Activated CD4-positive, alpha-beta T cell treated with anti-CD3 and anti-CD28 coated beads, Interleukin-2, amount 10 ng/mL, durations not matched to agents 24 days and 14 days (primary cell): ENCODE measurements around the gene COX7B. TPM values are rescaled to one million over a fixed set of nuclear protein-coding genes. Genes with fewer than 3 reads are reported as not detected.
"Not testable (repeated sequence)": the region's sequence is repeated elsewhere in the genome, so short reads cannot be mapped to it uniquely, and the experiment has no call there.

Source experiments
- DNase-seq: peaks from one replicate; pipeline ENCODE4 v3.0.0; 2022
- H3K27ac Mint-ChIP-seq: one replicate; pipeline ENCODE4 v1.8.0; 2022; ENCODE audit warnings: mild to moderate bottlenecking, mixed read lengths
- H3K27me3 Mint-ChIP-seq: one replicate; pipeline ENCODE4 v1.8.0; 2022; ENCODE audit warnings: mixed read lengths
- H3K36me3 Mint-ChIP-seq: one replicate; pipeline ENCODE4 v1.8.0; 2022; ENCODE audit warnings: low read depth, mild to moderate bottlenecking, mixed read lengths
- H3K4me1 Mint-ChIP-seq: one replicate; pipeline ENCODE4 v1.8.0; 2021; ENCODE audit warnings: mixed read lengths
- H3K4me3 Mint-ChIP-seq: one replicate; pipeline ENCODE4 v1.8.0; 2022; ENCODE audit warnings: mild to moderate bottlenecking, moderate library complexity, mixed read lengths
- H3K9me3 Mint-ChIP-seq: one replicate; pipeline ENCODE4 v1.8.0; 2021; ENCODE audit warnings: mixed read lengths
- intact Hi-C: fragments of 100-400 bp; cut with micrococcal nuclease; formaldehyde crosslinking; loops from one replicate; pipeline ENCODE4 v1.15.1; 2023
- total RNA-seq: library from RNA; stranded (reverse); gene quantifications from 2 replicates; pipeline ENCODE4 v1.2.3, GENCODE V29; 2022

The COX7B gene
- total RNA-seq, 1 donor from 2014 or later, result 301 TPM

- Mint-ChIP-seq H3K4me1 (no peaks in the 10 kb centered on the region), H3K4me3 (no peak overlapping the region), H3K27ac (no peak overlapping the region), H3K36me3 (peaks cover 3% of the 10 kb centered on the region), H3K27me3 (no peaks in the 10 kb centered on the region), H3K9me3 (no peaks in the 10 kb centered on the region)
- no peak for DNase-seq
- intact Hi-C loops, result no loop called here
These were observed 23.5 kb downstream of the COX7B start for GRCh38 chrX:77922787-77923186.

GRCh38 chrX:77924320-77924859 lies 25.1 kb downstream of the COX7B start:
- intact Hi-C loops, result no loop called here
- Mint-ChIP-seq H3K36me3 (peaks cover 6% of the 10 kb centered on the region), H3K4me1 (no peaks in the 10 kb centered on the region), H3K27ac (no peak overlapping the region), H3K27me3 (no peaks in the 10 kb centered on the region), H3K4me3 (no peak overlapping the region), H3K9me3 (no peaks in the 10 kb centered on the region)
- no peak for DNase-seq

GRCh38 chrX:77925764-77926163 lies 26.5 kb downstream of the COX7B start:
- peaks cover 6% of the 10 kb centered on the region for H3K36me3 Mint-ChIP-seq
- intact Hi-C loops, result no loop called here

GRCh38 chrX:77930581-77930980 lies 31.3 kb downstream of the COX7B start:
- no peak for DNase-seq
- Mint-ChIP-seq H3K27me3 (no peaks in the 10 kb centered on the region), H3K36me3 (peaks cover 8% of the 10 kb centered on the region), H3K4me3 (no peak overlapping the region), H3K27ac (no peak overlapping the region), H3K4me1 (no peaks in the 10 kb centered on the region), H3K9me3 (no peaks in the 10 kb centered on the region)
- intact Hi-C loops, result no loop called here

More at GRCh38 chrX:77925764-77926163, 26.5 kb downstream of the COX7B start:
- Mint-ChIP-seq H3K27me3 (no peaks in the 10 kb centered on the region), H3K4me1 (no peaks in the 10 kb centered on the region), H3K9me3 (no peaks in the 10 kb centered on the region), H3K4me3 (no peak overlapping the region), H3K27ac (no peak overlapping the region)
- DNase-seq, result no peak

- intact Hi-C loops, result no loop called here
- no peak for DNase-seq
- H3K9me3 Mint-ChIP-seq, result no peaks in the 10 kb centered on the region
These were observed 36.6 kb downstream of the COX7B start for GRCh38 chrX:77935886-77936285.

GRCh38 chrX:77936299-77936698 lies 37.0 kb downstream of the COX7B start:
- H3K27me3 Mint-ChIP-seq, result no peaks in the 10 kb centered on the region
- no peak for DNase-seq
- H3K4me3 Mint-ChIP-seq, result no peak overlapping the region
- intact Hi-C loops, result no loop called here
- no peaks in the 10 kb centered on the region for H3K9me3 Mint-ChIP-seq
- H3K36me3 Mint-ChIP-seq, result peaks cover 6% of the 10 kb centered on the region
- no peak overlapping the region for H3K27ac Mint-ChIP-seq
- H3K4me1 Mint-ChIP-seq, result no peaks in the 10 kb centered on the region

More at GRCh38 chrX:77935886-77936285, 36.6 kb downstream of the COX7B start:
- H3K36me3 Mint-ChIP-seq, result peaks cover 7% of the 10 kb centered on the region
- no peaks in the 10 kb centered on the region for H3K27me3 Mint-ChIP-seq
- no peak overlapping the region for H3K27ac Mint-ChIP-seq
- no peak overlapping the region for H3K4me3 Mint-ChIP-seq
- H3K4me1 Mint-ChIP-seq, result no peaks in the 10 kb centered on the region

GRCh38 chrX:77937291-77937690 lies 38.0 kb downstream of the COX7B start:
- intact Hi-C loops, result no loop called here
- Mint-ChIP-seq H3K36me3 (peaks cover 6% of the 10 kb centered on the region), H3K4me1 (no peaks in the 10 kb centered on the region), H3K27ac (no peak overlapping the region), H3K9me3 (no peaks in the 10 kb centered on the region), H3K27me3 (no peaks in the 10 kb centered on the region), H3K4me3 (no peak overlapping the region)
- no peak for DNase-seq

- peaks cover 2% of the 10 kb centered on the region for H3K36me3 Mint-ChIP-seq
- no peaks in the 10 kb centered on the region for H3K4me1 Mint-ChIP-seq
- H3K9me3 Mint-ChIP-seq, result no peaks in the 10 kb centered on the region
- no peak overlapping the region for H3K4me3 Mint-ChIP-seq
- no peak overlapping the region for H3K27ac Mint-ChIP-seq
- H3K27me3 Mint-ChIP-seq, result no peaks in the 10 kb centered on the region
- no peak for DNase-seq
- intact Hi-C loops, result no loop called here
These were observed 38.9 kb downstream of the COX7B start for GRCh38 chrX:77938083-77938680.

- H3K9me3 Mint-ChIP-seq, H3K36me3 Mint-ChIP-seq, H3K27ac Mint-ChIP-seq, intact Hi-C loops, H3K4me3 Mint-ChIP-seq, H3K4me1 Mint-ChIP-seq, H3K27me3 Mint-ChIP-seq: not testable (repeated sequence)
- peak; percentile 55 for DNase-seq
These were observed 45.8 kb downstream of the COX7B start for GRCh38 chrX:77945031-77945430.

GRCh38 chrX:77945910-77946545 lies 46.8 kb downstream of the COX7B start:
- H3K9me3 Mint-ChIP-seq, result no peaks in the 10 kb centered on the region
- no peaks in the 10 kb centered on the region for H3K27me3 Mint-ChIP-seq
- H3K36me3 Mint-ChIP-seq, result peaks cover 3% of the 10 kb centered on the region
- no peaks in the 10 kb centered on the region for H3K4me1 Mint-ChIP-seq
- intact Hi-C loops, result no loop called here
- H3K27ac Mint-ChIP-seq, result no peak overlapping the region
- H3K4me3 Mint-ChIP-seq, result no peak overlapping the region
- DNase-seq, result no peak

- intact Hi-C loops, result no loop called here
- Mint-ChIP-seq H3K9me3 (no peaks in the 10 kb centered on the region), H3K4me1 (no peaks in the 10 kb centered on the region), H3K27ac (no peak overlapping the region), H3K27me3 (no peaks in the 10 kb centered on the region), H3K4me3 (no peak overlapping the region), H3K36me3 (peaks cover 3% of the 10 kb centered on the region)
- DNase-seq, result no peak
These were observed 47.3 kb downstream of the COX7B start for GRCh38 chrX:77946571-77946970.

- intact Hi-C loops, result no loop called here
- H3K4me3 Mint-ChIP-seq, result no peak overlapping the region
- peaks cover 2% of the 10 kb centered on the region for H3K4me1 Mint-ChIP-seq
- peaks cover 3% of the 10 kb centered on the region for H3K36me3 Mint-ChIP-seq
- H3K9me3 Mint-ChIP-seq, result no peaks in the 10 kb centered on the region
- H3K27ac Mint-ChIP-seq, result no peak overlapping the region
- no peak for DNase-seq
- H3K27me3 Mint-ChIP-seq, result no peaks in the 10 kb centered on the region
These were observed 50.6 kb downstream of the COX7B start for GRCh38 chrX:77949840-77950239.

GRCh38 chrX:77952173-77952572 lies 52.9 kb downstream of the COX7B start:
- DNase-seq, result no peak
- intact Hi-C loops, result no loop called here
- Mint-ChIP-seq H3K9me3 (no peaks in the 10 kb centered on the region), H3K27ac (no peak overlapping the region), H3K4me3 (no peak overlapping the region), H3K4me1 (peaks cover 5% of the 10 kb centered on the region), H3K36me3 (peaks cover 8% of the 10 kb centered on the region), H3K27me3 (no peaks in the 10 kb centered on the region)

- intact Hi-C loops, result no loop called here
- H3K4me1 Mint-ChIP-seq, result peaks cover 10% of the 10 kb centered on the region
- H3K4me3 Mint-ChIP-seq, result no peak overlapping the region
- peaks cover 12% of the 10 kb centered on the region for H3K36me3 Mint-ChIP-seq
- H3K9me3 Mint-ChIP-seq, result no peaks in the 10 kb centered on the region
- H3K27ac Mint-ChIP-seq, result no peak overlapping the region
- no peak for DNase-seq
- no peaks in the 10 kb centered on the region for H3K27me3 Mint-ChIP-seq
These were observed 54.0 kb downstream of the COX7B start for GRCh38 chrX:77953302-77953701.
